Measurements from ENCODE around the gene INHBB.

The INHBB gene

DNA sequence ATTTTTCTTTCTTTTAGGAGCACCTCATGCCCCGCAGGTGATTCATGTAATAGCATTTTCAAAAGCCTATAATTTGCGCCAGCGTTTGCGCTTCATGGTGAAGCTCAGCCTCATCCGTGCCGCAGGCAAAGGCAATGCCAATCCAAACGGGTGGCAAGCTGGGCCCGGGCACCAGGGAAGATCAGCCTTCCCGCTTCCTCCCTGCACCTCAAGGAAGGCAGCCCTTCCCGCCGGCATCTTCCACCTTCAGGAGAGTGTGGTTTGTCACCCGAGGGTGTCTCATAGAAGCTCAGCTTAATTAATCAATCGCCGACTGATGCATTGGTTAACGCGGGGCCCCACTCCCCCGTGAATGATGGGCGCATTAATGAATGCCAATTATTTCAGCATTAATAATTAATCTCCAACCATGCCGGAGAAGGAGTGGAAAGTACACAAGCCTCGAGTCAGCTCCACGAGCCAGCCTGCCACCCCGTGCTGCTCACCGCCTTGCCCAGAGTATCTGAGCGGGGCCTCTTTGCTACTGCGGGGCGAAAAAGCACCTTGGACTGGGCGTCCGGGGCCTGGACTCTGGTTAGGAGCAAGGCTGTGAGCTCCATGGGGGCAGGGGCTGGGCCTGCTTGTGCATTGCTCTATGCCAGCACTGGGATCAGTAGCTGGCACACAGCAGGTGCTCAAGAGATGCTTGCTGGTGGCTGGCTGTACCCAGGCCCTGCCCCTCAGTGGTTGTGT, 13.0 kb downstream of the INHBB start:
- no peak for DNase-seq

DNA sequence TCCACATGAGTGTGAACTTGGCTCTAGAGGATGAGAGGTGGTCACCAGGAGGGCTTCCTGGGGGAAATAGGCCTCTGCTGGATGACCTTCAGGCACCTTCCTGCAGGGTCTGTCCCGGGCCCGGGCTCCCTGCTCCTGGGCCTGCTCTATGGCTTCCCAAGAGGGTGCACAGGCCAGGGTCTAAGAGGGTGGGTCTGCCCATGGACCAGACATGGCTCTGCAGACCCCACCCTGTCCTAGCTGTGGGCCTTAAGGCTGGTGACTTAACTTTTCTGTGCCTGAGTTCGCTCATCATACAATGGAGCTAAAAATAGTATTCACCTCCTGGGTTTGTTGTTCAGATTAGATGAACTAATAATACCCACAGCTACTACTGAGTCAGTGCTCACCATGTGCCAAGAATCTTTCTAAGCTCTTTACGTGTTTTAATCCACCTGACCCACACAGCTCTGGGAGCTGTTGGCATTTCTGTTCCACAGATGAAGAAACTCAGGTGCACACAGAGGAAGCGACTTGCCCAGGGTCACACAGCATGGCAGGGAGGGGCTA, 14.4 kb downstream of the INHBB start:
- no peak for DNase-seq

DNA sequence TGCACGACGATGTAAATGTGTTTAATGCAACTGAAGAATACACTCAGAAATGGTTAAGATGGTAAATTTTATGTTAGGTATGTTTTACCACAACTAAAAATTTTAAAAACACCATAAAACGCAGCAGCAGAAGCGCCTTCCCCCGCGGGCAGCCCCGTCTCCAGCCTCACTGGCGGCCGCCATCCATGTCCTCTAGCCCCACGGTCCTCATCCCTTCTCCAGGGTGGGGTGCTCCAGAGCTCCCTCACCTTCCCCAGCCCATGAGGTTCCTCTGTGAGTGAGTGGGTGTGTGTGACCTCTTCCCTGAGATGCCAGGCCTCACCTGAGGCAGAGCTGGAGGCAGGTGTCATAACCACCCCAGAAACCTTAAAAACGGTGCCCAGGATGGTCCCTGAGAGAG, 17.0 kb downstream of the INHBB start:
- DNase-seq: no peak

DNA sequence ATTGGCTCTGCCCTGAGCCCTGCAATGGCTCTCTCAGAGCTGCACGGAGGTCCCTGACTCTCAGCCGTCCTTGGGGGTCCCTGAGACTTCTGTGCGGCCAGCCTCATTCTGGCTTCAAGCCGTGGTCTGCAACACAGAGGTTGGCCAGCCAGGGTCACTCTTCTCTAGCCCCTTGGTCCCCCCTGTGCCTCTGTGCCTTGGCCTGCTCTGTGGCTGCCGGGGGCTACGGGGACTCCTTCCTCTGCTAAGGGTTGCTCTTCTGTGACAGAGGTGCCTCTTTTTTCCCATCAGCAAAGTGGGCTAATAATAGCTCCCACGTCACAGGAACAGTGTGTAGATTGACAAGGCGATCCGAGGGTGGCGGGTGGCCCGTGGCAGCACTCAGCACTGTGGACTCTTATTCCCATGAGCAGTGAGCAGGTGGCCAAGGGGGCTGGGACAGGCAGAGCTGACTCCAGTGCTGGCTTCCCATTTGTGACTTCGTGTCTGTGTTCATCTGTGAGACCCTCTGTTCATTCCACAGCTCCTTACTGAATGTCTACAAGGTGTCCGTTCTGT, 19.4 kb downstream of the INHBB start:
- no peak for DNase-seq

DNA sequence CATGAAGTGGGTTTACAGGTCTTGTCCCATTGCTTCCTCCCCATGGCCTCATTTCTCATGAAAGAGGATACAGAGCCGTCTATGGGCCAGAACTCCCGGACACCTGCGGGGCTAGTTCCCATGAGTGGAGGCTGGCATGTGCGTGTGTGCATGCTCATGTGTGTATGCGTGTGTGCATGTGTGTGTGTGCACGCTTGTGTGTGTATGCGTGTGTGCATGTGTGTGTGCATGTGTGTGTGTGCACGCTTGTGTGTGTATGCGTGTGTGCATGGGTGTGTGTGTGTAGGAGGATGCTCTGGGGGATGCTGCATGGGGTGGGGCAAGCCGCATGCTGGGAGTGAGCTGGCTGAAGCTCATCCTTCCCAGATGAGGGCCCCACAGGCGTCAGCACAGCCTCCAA, 20.8 kb downstream of the INHBB start:
- no peak for DNase-seq

DNA sequence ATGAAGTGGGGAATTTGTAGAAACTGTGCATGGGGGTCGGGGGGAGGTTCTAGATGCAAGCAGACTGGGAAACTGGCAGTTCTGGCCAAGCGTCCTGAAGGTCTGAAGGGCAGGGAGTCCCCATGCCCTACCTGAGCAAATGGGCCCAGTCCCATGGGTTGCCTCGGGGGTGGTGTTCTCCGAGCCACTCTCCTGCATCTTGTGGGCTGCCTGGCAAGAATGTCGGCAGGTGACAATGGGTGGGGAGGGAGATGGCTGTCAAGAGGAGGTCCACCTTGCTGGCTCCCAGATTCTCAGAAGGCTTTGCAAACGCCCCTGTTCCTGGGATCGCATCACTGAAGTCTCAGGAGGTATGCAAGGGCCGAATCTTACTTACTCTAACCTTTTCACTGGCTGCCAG, 21.3 kb downstream of the INHBB start:
- DNase-seq: no peak

DNA sequence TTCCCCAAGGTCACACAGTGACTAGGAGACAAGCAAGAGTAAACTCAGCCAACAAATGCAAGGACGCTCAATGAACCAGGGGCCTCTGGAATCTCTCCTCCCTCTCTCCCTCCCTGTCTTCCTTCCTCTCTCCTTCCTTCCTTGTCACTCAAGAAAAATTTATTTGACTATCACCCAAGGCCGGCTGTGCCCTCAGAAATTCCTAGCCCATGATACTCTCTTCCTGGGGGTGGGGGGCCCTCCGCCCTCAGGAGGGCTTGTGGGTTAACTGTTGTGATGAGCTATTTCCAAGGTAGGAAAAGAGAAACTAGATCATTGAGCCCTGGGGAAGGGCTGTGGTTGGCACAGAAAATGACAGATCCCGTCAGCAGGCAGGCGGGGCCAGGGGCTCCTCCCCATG, 21.7 kb downstream of the INHBB start:
- no peak for DNase-seq

DNA sequence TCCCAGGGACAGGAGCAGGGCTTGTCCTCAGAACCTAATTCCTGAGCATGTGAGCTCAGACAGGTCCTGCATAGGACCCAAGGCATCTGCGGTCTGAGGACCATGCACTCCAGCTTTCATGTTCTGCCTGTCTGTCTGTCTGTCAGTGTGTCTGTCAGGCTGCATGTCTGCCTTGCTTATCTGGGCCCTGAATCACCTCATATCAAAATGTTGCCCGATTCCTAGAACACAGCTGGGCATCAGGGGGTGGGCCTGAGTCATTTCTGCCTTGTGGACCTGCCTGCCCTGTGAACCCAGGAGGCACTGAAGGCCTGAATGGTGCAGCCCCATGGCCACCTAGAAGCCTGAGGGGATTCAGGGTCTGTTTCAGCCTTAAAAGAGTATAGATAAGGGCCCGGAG, 22.1 kb downstream of the INHBB start:
- DNase-seq: no peak

DNA sequence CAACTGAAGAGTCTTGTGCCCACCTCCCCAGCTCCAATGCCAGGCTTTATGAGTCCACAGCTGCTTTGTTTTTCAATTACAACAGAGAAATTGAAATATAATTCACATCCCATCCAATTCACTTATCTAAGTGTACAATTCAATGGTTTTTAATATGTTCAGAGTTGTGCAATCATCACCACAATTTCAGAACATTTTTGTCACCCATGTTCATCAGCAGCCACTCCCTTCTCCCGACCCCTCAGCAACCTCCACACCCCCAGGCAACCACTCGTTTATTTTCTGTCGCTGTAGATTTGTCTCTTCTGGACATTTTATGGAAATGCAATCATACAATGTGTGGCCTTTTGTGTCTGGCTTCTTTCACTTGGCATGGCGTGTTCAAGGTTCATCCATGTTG, 23.3 kb downstream of the INHBB start:
- peak; percentile 9 for DNase-seq

DNA sequence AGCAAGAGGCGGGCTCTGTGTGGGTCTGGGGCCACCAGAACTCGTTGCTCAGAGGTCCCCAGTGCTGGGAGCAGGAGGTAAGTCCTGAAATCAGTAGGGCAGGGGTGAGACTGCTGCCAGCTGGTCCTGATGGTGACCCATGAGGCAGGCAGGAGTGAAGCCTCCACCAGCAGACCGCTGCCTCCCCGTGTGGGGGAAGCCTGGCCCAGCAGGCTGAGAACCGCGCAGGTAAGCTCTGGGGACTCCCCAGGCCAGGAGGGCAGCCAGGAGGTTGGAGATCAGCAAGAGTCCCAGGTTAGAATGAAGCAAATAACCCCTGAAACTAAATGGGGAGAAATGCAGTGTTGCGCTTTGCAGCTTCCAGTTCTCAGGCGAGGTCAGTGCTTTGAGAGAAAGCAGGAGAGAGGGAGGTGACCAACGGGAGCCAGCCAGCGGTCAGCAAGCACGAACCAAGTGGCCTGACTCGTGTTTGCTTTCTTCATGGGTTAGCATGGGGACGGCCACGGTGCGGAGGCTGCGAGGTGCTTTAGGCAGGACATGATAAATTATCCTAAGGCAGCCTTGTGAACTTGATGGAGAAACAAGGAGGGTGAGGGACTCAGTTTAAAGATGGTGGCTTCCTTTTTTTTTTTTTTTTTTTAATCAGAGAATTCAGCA, 26.2 kb downstream of the INHBB start:
- DNase-seq: no peak

DNA sequence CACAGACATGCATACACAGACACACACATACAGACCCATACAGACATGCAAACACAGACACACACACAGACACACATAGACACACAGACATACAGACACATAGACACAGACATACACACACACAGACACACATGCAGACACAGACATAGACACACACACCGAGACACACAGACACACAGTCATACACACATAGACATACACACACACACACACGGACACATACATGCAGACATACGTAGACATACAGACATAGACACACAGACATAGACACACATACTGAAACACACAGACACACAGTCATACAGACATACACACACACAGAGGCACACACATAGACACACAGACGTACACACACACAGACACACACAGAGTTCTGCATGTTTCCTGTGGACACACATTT, 26.9 kb downstream of the INHBB start:
- no peak for DNase-seq

DNA sequence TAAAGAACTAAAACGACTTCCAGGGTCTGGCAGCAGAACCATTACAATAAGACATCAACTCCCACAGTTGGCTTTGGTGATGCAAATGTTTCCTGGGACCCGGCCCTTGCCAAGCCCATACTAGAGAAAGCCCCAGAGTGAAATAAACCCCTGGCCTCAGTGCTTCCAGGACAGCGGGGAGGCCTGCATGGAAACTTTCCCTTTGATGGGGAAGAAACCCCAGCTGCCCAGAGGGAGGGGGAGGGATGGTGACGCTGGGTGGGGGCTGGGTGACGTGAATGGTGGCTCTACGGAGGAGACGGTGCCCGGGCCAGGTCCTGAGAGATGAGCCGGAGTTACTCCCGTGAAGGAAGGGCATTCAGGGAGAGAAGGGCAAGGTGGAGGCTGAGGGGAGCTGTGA, 27.5 kb downstream of the INHBB start:
- no peak for DNase-seq

DNA sequence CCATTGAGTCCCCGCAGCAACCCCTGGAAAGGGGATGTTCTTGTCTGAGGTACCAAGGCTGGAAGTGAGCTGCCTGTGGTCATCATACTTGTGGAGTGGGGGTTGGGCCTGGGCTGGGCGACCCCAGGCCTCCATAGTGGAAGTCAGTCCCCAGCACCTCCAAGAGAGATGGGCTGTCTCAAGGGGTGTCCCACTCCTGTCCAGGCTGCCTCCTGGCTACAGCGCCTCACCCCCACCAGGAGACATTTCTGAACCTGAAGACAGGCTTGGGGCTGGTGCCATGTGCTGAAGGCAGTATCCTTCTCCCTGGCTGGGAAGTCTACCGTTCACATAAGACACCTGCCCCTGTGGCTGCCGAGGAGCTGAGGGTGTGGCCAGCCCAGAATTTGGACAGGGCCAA, 28.9 kb downstream of the INHBB start:
- DNase-seq: no peak

DNA sequence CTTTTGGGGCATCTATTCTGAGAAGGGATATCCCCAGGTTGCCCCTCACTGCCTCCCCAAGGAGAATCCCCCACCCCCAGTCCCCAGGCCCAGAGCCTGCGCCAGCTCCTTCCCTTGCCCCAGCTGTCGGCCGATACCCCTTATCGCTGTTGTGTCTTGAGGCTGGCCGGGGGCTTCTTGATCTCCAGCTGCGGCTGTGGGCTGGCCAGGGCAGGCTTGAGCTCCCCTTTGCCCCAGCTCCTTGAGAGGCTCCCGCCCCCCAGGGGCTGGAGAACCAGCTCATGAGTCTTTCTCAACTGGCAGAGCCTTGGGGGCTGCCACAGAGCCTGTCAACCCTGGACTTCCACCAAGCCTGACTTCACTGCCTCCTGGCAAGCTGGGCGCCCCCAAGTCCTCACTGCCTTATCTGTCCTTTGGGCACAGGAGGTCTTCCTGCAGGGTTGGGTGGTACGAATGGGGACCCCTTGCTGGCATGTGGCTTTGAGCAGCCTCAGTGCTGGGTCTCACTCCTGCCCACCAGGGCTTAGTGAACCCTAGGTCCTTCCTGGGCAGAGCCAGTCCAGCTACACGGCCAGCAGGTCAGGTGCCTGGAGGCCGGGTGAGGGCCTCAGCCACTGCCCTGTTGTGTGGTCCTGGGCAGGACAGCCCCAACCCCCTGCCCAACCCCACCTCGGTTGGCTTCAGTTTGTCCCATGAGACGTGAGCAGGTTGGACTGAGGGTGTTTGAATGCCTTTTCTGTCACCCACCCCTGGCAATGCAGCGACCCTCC, 29.5 kb downstream of the INHBB start:
- DNase-seq: no peak

DNA sequence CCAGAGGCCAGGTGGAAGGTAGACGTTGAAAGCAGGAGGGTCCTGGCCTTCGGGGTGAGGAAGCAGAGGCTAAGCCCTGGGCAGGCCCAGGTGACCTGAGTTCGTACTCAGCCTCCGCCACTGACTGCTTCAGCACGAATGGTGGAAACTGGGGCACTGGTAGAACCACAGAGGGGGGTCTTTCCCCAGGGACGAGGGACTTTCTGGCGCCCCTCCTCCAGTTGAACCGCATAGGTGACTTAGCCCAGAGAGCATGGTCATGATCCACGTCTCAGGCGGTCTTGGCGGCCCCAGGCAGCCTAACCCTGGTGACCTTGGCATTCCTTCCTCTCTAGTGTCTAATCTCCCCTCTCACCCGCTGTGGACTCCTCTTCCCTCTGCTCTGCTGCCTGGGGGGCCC, 30.2 kb downstream of the INHBB start:
- DNase-seq: no peak

DNA sequence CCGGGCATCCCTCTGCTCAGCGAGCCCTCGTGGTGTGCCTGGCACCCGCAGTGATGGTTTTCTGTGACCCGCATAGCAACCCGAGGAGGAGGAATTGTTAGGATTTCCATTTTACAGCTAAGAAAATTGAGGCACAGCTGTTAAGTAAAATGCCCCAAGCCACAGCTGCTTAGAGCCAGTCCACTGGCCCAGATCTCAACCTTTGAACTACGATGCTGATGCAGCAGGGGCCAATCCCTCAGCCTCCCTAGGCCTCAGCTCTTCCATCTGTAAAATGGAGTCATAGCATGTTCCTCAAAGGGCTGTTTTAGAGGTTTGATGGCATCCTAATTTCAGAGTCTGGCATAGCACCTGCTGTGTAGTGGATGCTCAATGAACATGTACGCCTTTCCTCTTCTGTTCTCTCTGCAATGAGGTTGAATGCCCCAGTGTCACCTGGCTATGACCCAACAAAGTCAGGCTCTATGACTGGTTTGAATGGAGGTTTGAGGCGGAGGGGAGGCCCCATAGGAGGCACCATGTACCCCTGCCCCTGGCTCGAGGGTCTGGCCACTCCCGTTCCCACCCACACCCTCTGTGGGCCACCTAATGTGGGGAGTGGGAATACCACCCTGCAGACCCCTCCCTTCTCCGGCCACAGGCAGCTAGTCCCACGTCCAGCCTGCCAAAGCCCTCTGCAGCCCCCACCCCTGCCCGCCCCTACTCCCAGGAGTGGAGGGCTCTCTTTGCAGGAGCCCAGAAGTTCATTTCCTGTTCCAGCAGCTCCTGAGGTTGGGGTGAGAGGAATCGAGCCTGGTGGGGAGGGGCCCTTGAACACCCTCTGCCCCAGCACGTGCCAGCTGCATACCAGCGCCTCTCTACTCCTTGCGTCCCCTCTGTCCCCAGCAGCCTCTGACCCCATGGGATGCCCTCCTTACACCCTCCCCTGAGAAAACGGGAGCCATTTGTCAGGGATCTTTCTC, 31.0 kb downstream of the INHBB start:
- no peak for DNase-seq

DNA sequence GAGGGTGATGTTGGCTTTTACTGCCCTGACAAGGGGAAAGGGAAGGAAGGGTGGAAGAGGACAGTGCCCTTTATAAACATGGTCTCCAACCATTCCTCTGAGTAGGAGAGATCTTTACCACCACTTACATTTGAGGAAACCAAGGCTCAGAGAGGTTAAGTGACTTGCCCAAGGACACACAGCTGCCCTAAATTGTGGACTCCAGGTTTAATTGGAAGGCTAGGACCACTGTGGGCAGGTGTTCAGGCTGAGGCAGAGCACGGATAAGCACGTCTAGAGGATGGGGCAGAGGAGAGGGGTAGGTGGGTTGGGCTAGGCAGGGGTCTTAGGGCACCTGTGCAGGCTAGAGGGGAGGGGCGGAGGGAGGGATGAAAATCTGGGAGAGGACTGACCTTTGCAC, 32.7 kb downstream of the INHBB start:
- no peak for DNase-seq

DNA sequence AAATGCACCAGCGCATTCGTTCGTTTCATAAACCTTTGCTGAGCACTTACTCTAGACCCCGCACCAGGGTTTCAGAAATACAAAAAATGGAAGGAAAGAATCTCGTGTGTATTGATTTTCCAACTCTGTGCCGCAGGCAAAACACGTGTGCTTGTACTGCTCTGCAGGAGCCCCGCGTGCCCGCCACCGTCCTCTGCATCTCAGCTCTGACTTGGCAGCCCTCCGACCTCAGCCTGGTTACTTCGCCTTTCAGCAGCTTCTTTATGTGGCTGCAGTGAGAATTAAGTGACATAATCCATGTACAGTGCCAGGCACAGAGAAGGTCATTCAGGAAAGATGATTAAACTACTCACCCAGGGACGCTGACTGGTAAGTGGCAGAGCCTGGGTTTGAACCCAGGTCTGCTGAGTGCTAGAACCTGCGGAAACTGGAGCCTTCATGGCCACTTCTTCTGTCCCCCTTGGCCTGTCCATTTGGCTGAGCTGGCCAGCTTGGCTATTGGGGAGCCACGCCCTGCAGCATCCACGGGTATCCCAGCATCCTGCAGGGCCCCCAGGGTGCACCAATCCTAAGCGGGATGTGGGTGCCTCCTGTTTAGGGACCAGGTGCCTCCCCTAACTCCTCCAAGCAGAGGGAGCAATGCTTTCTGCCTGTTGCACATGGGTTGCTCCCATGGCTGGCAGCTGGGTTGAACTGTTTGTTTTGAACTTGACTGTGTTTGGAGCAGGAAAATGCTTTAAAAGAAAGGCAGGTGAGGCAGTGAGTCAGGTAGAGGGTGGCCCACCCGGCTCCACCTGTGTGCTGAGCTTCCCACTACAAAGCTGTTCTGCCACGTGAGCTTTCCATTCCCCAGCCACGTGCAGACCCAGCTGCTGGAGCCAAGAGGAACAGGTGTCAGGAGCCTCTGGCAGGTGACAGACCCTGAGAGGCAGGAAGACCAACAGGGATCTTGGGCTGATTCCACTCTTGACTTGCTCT, 34.3 kb downstream of the INHBB start:
- no peak for DNase-seq

DNA sequence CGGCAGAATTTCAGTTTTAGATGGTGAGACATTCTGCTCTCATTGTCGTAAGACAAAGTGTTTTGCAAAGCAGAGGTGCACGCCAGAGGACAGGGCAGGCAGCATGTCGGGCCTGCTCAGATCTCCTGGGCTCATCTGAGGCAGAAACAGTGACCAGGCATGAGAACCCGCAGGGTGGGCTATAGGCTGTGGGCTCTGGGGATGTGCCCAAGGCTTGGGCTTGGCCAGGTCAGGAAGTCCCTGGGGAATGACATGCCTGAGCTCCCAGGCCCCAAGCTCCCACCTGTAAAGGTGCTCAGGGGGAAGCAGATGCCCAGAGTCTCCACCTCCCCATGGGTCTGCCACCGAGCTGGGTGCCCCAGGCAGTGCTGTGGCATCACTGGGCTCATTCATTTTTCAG, 35.3 kb downstream of the INHBB start:
- no peak for DNase-seq

DNA sequence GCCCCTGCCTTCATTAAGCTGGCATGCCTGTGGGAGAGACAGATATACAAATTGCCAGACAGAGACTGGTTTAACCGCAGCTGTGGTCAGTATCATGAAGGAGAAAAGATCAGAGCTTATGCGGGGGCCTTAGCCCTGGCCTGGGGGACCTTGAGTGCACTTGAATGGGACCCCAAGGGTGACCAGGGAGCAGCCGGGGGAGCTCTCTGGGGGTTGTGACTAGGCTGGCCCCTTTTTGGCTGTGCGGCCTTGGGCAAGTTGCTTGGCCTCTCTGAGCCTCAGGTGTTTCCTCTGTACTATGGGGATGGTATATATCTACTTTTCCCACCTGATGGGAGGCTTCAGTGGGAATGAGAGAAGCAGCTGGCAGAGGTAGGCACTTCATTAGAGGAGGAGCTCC, 35.7 kb downstream of the INHBB start:
- DNase-seq: no peak

DNA sequence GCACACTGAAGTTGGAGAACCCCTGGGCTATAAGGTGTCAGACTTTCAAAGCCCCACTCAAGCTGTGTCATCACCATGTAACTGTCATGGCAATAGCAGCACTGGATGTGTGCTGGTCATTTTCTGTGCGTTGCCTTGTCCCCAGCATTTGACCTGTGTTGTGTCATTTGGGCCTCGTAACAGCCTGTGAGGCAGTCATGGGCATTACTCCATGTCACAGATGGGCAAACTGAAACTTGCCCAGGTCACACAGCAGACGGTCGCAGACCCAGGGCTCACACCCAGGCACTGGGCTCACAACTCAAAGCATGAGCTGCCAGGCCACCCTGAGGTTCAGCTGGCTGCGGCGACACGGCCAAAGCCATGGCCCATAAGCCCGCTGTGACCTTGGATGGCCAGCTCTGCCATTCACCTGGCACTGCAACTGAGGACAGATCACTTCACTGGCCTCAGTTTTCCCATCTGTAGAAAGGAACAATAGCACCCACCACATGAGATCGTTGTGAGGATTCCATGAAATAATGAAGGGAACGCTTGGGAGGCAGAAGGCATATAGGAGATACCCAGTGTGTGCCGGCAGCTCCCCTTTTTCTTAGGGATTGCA, 36.7 kb downstream of the INHBB start:
- DNase-seq: no peak

All from MV-4-11 (cell line).